PC-3 (cell line): ENCODE results near the gene UBE2H. TPM values are rescaled to one million over a fixed set of nuclear protein-coding genes. Genes with fewer than 3 reads are reported as not detected.
A peak's percentile ranks its signal among the peaks of the same experiment; 100 is the strongest.

Experiments used
- ATAC-seq: fragments of 200-7000 bp; cut with Tn5 transposase; 2 replicates; pipeline ENCODE4 v1.9.1; 2020; ENCODE audit warnings: mild to moderate bottlenecking, moderate library complexity
- BruUV-seq: library from RNA; stranded (reverse); fragments of 400-500 nt; replicated peaks from 2 replicates; lab custom pipeline; 2021; lab: Mats Ljungman, UMichigan
- CTCF ChIA-PET: fragments of 300-600 bp; sonication (Branson Sonifier 250); formaldehyde crosslinking; loops from one replicate; lab custom pipeline; 2022; ENCODE audit warnings: antibody characterized with exemption; lab: Charles Lee
- POLR2A ChIA-PET: fragments of 300-600 bp; sonication (Branson Sonifier 250); formaldehyde crosslinking; loops from one replicate; lab custom pipeline; 2022; ENCODE audit warnings: antibody characterized with exemption; ENCODE audit not compliant: unreplicated experiment; lab: Charles Lee
- DNase-seq: peaks from one replicate; pipeline ENCODE4 v3.0.0-alpha.2; 2015
- H2AFZ ChIP-seq: fragments of 300-600 bp; sonication (generic); 2 replicates; pipeline ENCODE4 v1.6.0; 2016; ENCODE audit warnings: antibody characterized with exemption, low read length
- H3F3A ChIP-seq: fragments of 300-600 bp; sonication (generic); one replicate; pipeline ENCODE4 v1.6.0; 2017; ENCODE audit warnings: antibody characterized with exemption, low read length, control low read depth, mild to moderate bottlenecking; ENCODE audit not compliant: unreplicated experiment
- H3K27ac ChIP-seq: fragments of 300-600 bp; sonication (generic); 2 replicates; pipeline ENCODE4 v1.5.1; 2016; ENCODE audit warnings: mild to moderate bottlenecking, low read length
- H3K27me3 ChIP-seq: fragments of 300-600 bp; sonication (generic); 2 replicates; pipeline ENCODE4 v1.6.1; 2016; ENCODE audit warnings: low read length, mixed read lengths
- H3K36me3 ChIP-seq: fragments of 300-600 bp; sonication (generic); 2 replicates; pipeline ENCODE4 v1.6.1; 2016; ENCODE audit warnings: low read depth, mixed run types, low read length, mixed read lengths
- H3K4me1 ChIP-seq: fragments of 300-600 bp; sonication (generic); 2 replicates; pipeline ENCODE4 v1.5.1; 2016; ENCODE audit warnings: low read length; ENCODE audit not compliant: insufficient read depth
- H3K4me2 ChIP-seq: fragments of 300-600 bp; sonication (generic); 2 replicates; pipeline ENCODE4 v1.6.0; 2016; ENCODE audit warnings: low read length
- H3K4me3 ChIP-seq: fragments of 300-600 bp; sonication (generic); 2 replicates; pipeline ENCODE4 v1.5.1; 2016; ENCODE audit warnings: mild to moderate bottlenecking, low read length, mixed read lengths
- H3K79me2 ChIP-seq: fragments of 300-600 bp; sonication (generic); 2 replicates; pipeline ENCODE4 v1.6.1; 2017; ENCODE audit warnings: low read length, mixed read lengths
- H3K9ac ChIP-seq: fragments of 300-600 bp; sonication (generic); 2 replicates; pipeline ENCODE4 v1.6.0; 2016; ENCODE audit warnings: mild to moderate bottlenecking, low read length
- H3K9me2 ChIP-seq: fragments of 300-600 bp; sonication (generic); replicated peaks from 2 replicates; pipeline ENCODE4 v1.6.1; 2016; ENCODE audit warnings: mixed run types, low read length, mixed read lengths
- H3K9me3 ChIP-seq: fragments of 300-600 bp; sonication (generic); 2 replicates; pipeline ENCODE4 v1.6.1; 2016; ENCODE audit warnings: low read length, mixed read lengths
- H4K20me1 ChIP-seq: fragments of 300-600 bp; sonication (generic); 2 replicates; pipeline ENCODE4 v1.6.1; 2016; ENCODE audit warnings: low read length, mixed read lengths
- EZH2 ChIP-seq: fragments of 300-600 bp; sonication (generic); IDR thresholded peaks from one replicate; pipeline ENCODE4 v1.6.1; 2017; ENCODE audit warnings: antibody characterized with exemption, mild to moderate bottlenecking, low read length; ENCODE audit not compliant: unreplicated experiment
- EZH2phosphoT487 ChIP-seq: fragments of 300-600 bp; sonication (generic); IDR thresholded peaks from 2 replicates; pipeline ENCODE4 v1.6.1; 2018; ENCODE audit warnings: mild to moderate bottlenecking, antibody characterized with exemption, low read length, borderline replicate concordance
- intact Hi-C: fragments of 100-400 bp; cut with micrococcal nuclease; formaldehyde crosslinking; loops from 2 replicates; pipeline ENCODE4 v1.9.0; 2023
- total RNA-seq: library from RNA; depleted of rRNA; stranded (reverse); fragments of >200 nt; gene quantifications from 2 replicates; pipeline ENCODE4 v1.2.3, GENCODE V29; 2014
- TF ChIP-seq, protein P1 (sequence below): fragments of 300-600 bp; sonication (generic); conservative IDR thresholded peaks from 2 replicates; pipeline ENCODE4 v1.5.1; 2017; ENCODE audit warnings: antibody characterized with exemption, low read depth, mild to moderate bottlenecking, low read length

UBE2H gene
- total RNA-seq, 1 experiment from 2014 or later = 62.5 TPM

DNA sequence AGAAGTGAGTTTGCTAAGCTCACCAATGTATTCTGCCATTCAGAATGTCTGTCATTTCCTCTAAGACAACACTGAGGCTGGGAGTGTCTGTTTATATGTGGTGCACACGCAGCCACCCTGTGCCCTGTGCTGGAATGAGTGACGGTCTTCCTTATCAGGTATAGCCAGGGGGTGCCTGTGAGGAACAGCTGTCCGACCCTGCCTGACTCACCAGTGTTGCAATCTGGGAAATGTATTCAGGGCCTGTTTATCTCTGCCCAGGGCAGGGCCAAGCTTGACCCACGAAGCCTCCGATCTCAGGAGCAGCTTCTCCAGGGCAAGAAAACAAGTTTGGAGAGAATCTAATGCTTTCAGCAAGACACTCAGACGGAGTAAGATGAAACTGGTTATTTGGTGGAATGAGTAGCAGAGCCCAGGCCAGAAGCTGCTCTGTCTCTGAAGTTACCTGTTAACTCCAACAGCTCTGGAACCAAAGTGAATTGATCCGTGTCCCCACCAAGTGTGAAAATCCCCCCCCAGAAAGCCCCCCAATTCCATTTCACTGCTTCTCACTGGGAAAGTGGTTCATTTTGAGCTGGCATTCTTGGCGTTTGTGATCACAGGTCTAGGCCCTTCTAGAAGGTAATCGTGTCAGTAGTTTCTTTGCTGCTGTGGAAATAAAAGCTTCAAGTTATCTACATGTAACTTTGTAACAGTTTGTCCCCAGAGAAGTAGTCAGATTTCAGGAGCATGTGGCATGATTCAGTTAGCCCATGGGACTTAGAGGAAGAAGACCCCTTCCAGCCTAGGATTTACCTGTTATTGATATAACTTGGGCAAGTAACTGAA lies 6.1 kb upstream of the UBE2H start:
- peaks cover 28% of the 10 kb centered on the region for H3K4me1 ChIP-seq
- H3K4me2 ChIP-seq = peak overlapping the region; percentile 57
- CTCF ChIA-PET = interaction anchor here (0.7 to 1.6 kb wide), 3 partner anchors 10 to 128 kb away, joined by 4 to 10 read pairs (median 8); no protein-coding TSS in a partner anchor
- H3K9me2 ChIP-seq = no peaks in the 10 kb centered on the region
- intact Hi-C loops = loop anchor here (2.0 to 10.0 kb wide), 2 partner anchors 50 to 294 kb away; no protein-coding TSS in a partner anchor
- H3K9me3 ChIP-seq = no peaks in the 10 kb centered on the region
- BruUV-seq = TSS peak; percentile 89
- H3K9ac ChIP-seq = peak overlapping the region; percentile 43
- POLR2A ChIA-PET = interaction anchor here (0.5 to 1.0 kb wide), 6 partner anchors 10 to 56 kb away, joined by 3 to 7 read pairs (median 4); no protein-coding TSS in a partner anchor
- peak overlapping the region; percentile 65 for H2AFZ ChIP-seq
- H3K27ac ChIP-seq = peak overlapping the region; percentile 87
- no peaks in the 10 kb centered on the region for H3K36me3 ChIP-seq
- ATAC-seq = peak; percentile 99
- no peaks in the 10 kb centered on the region for H3K79me2 ChIP-seq
- H3K27me3 ChIP-seq = no peaks in the 10 kb centered on the region
- peaks cover 9% of the 10 kb centered on the region for H3F3A ChIP-seq
- TF ChIP-seq EZH2 (no peak), EZH2phosphoT487 (no peak)
- TF ChIP-seq, protein P1, sequence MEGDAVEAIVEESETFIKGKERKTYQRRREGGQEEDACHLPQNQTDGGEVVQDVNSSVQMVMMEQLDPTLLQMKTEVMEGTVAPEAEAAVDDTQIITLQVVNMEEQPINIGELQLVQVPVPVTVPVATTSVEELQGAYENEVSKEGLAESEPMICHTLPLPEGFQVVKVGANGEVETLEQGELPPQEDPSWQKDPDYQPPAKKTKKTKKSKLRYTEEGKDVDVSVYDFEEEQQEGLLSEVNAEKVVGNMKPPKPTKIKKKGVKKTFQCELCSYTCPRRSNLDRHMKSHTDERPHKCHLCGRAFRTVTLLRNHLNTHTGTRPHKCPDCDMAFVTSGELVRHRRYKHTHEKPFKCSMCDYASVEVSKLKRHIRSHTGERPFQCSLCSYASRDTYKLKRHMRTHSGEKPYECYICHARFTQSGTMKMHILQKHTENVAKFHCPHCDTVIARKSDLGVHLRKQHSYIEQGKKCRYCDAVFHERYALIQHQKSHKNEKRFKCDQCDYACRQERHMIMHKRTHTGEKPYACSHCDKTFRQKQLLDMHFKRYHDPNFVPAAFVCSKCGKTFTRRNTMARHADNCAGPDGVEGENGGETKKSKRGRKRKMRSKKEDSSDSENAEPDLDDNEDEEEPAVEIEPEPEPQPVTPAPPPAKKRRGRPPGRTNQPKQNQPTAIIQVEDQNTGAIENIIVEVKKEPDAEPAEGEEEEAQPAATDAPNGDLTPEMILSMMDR = no peak
- peak; percentile 90 for DNase-seq
- no peaks in the 10 kb centered on the region for H4K20me1 ChIP-seq
- H3K4me3 ChIP-seq = peak overlapping the region; percentile 10; the same call in 1 of the 2 replicates

DNA sequence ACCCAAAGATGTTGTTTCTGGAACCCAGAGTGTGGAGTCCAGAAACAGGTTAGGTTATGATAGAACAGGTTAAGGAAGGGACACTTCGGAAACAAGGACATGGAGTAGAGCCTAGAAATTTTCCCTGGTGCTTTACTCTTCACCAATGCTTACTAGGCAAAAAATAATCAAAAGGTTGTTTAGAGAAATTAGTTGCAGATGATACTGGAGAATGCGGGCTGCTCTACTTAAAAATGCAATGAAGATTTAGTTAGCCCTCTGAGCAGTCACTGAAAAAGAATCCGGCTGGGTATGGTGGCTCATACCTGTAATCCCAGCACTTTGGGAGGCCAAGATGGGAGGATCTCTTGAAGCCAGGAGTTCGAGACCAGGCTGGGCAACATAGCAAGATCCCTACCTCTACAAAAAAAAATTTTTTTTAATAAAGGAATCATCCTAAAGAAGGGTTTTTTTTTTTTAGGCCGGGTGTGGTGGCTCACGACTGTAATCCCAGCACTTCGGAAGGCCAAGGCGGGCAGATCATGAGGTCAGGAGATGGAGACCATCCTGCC lies 3.3 kb upstream of the UBE2H start:
- CTCF ChIA-PET = no interaction called here
- BruUV-seq = no TSS peak
- peaks cover 17% of the 10 kb centered on the region for H3K79me2 ChIP-seq
- intact Hi-C loops = loop anchor here (10.0 kb wide), 1 partner anchor 291 kb away; no protein-coding TSS in a partner anchor
- H3K9me2 ChIP-seq = no peaks in the 10 kb centered on the region
- TF ChIP-seq, protein P1 = no peak
- no peak for TF ChIP-seq EZH2
- no peak for TF ChIP-seq EZH2phosphoT487
- POLR2A ChIA-PET = interaction anchor here (0.6 kb wide), 1 partner anchor 50 kb away, joined by 4 read pairs; no protein-coding TSS in a partner anchor
- H3K9ac ChIP-seq = no peak overlapping the region
- peaks cover 32% of the 10 kb centered on the region for H3K4me1 ChIP-seq
- no peaks in the 10 kb centered on the region for H3K36me3 ChIP-seq
- DNase-seq = no peak
- no peaks in the 10 kb centered on the region for H3K9me3 ChIP-seq
- H3F3A ChIP-seq = peaks cover 9% of the 10 kb centered on the region
- ATAC-seq = no peak
- H3K4me2 ChIP-seq = 0 out of 2 replicates have a peak overlapping the region, but pooled peaks have one; percentile 0
- peak overlapping the region; percentile 17 for H3K27ac ChIP-seq
- no peak overlapping the region for H3K4me3 ChIP-seq
- no peaks in the 10 kb centered on the region for H3K27me3 ChIP-seq
- H2AFZ ChIP-seq = no peak overlapping the region
- H4K20me1 ChIP-seq = no peaks in the 10 kb centered on the region
